Measurements from ENCODE around the gene LSM6.

The LSM6 gene

GRCh38 chr4:146212781-146213180 is 37.3 kb downstream of the LSM6 start:
- TF ChIP-seq EZH2phosphoT487 (conservative IDR thresholded peaks at IDR 0.05; ENCODE audit: low read length) = no peak
- TF ChIP-seq, protein P1, sequence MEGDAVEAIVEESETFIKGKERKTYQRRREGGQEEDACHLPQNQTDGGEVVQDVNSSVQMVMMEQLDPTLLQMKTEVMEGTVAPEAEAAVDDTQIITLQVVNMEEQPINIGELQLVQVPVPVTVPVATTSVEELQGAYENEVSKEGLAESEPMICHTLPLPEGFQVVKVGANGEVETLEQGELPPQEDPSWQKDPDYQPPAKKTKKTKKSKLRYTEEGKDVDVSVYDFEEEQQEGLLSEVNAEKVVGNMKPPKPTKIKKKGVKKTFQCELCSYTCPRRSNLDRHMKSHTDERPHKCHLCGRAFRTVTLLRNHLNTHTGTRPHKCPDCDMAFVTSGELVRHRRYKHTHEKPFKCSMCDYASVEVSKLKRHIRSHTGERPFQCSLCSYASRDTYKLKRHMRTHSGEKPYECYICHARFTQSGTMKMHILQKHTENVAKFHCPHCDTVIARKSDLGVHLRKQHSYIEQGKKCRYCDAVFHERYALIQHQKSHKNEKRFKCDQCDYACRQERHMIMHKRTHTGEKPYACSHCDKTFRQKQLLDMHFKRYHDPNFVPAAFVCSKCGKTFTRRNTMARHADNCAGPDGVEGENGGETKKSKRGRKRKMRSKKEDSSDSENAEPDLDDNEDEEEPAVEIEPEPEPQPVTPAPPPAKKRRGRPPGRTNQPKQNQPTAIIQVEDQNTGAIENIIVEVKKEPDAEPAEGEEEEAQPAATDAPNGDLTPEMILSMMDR (IDR thresholded peaks at IDR 0.05; ENCODE audit: insufficient read depth, low read length, poor library complexity, severe bottlenecking) = no peak
- Histone ChIP-seq H3F3A (ENCODE audit: insufficient read depth) (no peaks in the 10 kb centered on the region), H3K9ac (ENCODE audit: low read length) (no peak overlapping the region), H3K4me2 (ENCODE audit: low read depth, low read length, poor library complexity, severe bottlenecking) (no peak overlapping the region), H3K4me3 (ENCODE audit: insufficient read depth, low read length, poor library complexity, severe bottlenecking) (no peak overlapping the region), H3K9me3 (ENCODE audit: insufficient read depth, low read length) (no peaks in the 10 kb centered on the region), H4K20me1 (ENCODE audit: low read depth, low read length) (no peaks in the 10 kb centered on the region), H3K9me2 (replicated peaks; ENCODE audit: insufficient read depth, low read length) (no peaks in the 10 kb centered on the region), H2AFZ (ENCODE audit: low read depth, low read length, severe bottlenecking) (no peak overlapping the region), H3K79me2 (ENCODE audit: insufficient read depth, low read length) (no peaks in the 10 kb centered on the region), H3K27me3 (ENCODE audit: low read length) (no peaks in the 10 kb centered on the region), H3K27ac (ENCODE audit: low read depth, low read length) (no peak overlapping the region), H3K36me3 (ENCODE audit: low read length) (no peaks in the 10 kb centered on the region)

DNA sequence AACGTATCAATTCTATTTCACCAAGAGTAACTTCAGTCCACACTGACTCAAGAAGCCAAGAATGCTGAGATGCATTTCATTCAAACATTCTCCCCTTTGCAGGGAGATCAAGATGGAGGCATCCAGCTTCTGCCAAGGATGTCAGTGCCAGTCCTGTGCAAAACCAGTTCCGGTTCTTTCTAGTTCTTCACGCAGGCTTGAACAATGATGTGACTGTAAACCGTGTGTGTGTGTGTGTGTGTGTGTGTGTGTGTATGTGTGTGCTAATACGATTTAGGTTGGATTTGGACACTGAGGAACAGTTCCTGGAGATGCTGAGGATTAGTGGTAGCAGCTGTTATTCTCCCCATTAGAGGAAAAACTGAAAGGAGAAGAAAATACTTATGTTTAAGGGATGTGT is 38.7 kb downstream of the LSM6 start, which contains the start of gene REELD1:
Gene REELD1, plus strand, starts transcription at position 301 of the 400 bp plus-strand sequence. CDS start 2,415 bp downstream, outside the sequence.
- Histone ChIP-seq H3K9me3 (ENCODE audit: insufficient read depth, low read length) (no peaks in the 10 kb centered on the region), H3K9me2 (replicated peaks; ENCODE audit: insufficient read depth, low read length) (no peaks in the 10 kb centered on the region), H3K27me3 (ENCODE audit: low read length) (no peaks in the 10 kb centered on the region), H3K79me2 (ENCODE audit: insufficient read depth, low read length) (no peaks in the 10 kb centered on the region), H3K4me2 (ENCODE audit: low read depth, low read length, poor library complexity, severe bottlenecking) (no peak within 1 kb of the TSS), H3K36me3 (ENCODE audit: low read length) (no peaks in the 10 kb centered on the region), H3K4me3 (ENCODE audit: insufficient read depth, low read length, poor library complexity, severe bottlenecking) (no peak within 1 kb of the TSS), H3K27ac (ENCODE audit: low read depth, low read length) (no peak within 1 kb of the TSS), H3K9ac (ENCODE audit: low read length) (no peak within 1 kb of the TSS), H2AFZ (ENCODE audit: low read depth, low read length, severe bottlenecking) (no peak within 1 kb of the TSS), H4K20me1 (ENCODE audit: low read depth, low read length) (no peaks in the 10 kb centered on the region), H3F3A (ENCODE audit: insufficient read depth) (no peaks in the 10 kb centered on the region)
- TF ChIP-seq, protein P1 (IDR thresholded peaks at IDR 0.05; ENCODE audit: insufficient read depth, low read length, poor library complexity, severe bottlenecking) = no peak
- TF ChIP-seq EZH2phosphoT487 (conservative IDR thresholded peaks at IDR 0.05; ENCODE audit: low read length) = no peak

DNA sequence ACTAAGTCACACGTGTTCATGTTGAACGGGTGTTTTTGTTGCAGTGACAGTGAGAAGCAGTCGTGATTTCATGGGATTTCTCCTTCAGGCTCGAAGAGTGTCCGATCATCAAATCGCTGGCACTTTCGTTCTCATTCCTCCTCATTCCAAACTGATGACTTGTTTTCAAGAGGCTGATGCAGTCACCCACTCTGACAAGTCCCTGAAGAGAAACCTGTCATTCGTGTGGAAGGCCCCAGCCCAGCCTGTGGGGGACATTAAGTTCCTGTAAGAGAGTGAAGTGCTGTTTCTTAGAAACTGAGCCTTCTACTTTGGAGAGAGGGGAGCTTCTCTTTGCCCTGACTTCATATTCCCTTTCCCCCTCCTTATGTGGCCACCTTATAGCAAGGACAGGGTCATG is 46.8 kb downstream of the LSM6 start:
- H3K4me3 ChIP-seq (ENCODE audit: insufficient read depth, low read length, poor library complexity, severe bottlenecking) = no peak overlapping the region
- no peak overlapping the region for H2AFZ ChIP-seq (ENCODE audit: low read depth, low read length, severe bottlenecking)
- no peak overlapping the region for H3K4me2 ChIP-seq (ENCODE audit: low read depth, low read length, poor library complexity, severe bottlenecking)

More for the DNA sequence above, 46.8 kb downstream of the LSM6 start:
- Histone ChIP-seq H3K27ac (ENCODE audit: low read depth, low read length) (no peak overlapping the region), H3K27me3 (ENCODE audit: low read length) (no peaks in the 10 kb centered on the region), H4K20me1 (ENCODE audit: low read depth, low read length) (no peaks in the 10 kb centered on the region), H3K36me3 (ENCODE audit: low read length) (no peaks in the 10 kb centered on the region), H3K9ac (ENCODE audit: low read length) (no peak overlapping the region), H3F3A (ENCODE audit: insufficient read depth) (no peaks in the 10 kb centered on the region), H3K9me3 (ENCODE audit: insufficient read depth, low read length) (no peaks in the 10 kb centered on the region), H3K79me2 (ENCODE audit: insufficient read depth, low read length) (no peaks in the 10 kb centered on the region), H3K9me2 (replicated peaks; ENCODE audit: insufficient read depth, low read length) (no peaks in the 10 kb centered on the region)
- TF ChIP-seq, protein P1 (IDR thresholded peaks at IDR 0.05; ENCODE audit: insufficient read depth, low read length, poor library complexity, severe bottlenecking) = no peak
- TF ChIP-seq EZH2phosphoT487 (conservative IDR thresholded peaks at IDR 0.05; ENCODE audit: low read length) = no peak

All from SU-DHL-6 (cell line).